ENCODE data around the gene MPPED2. TPM values are rescaled to one million over a fixed set of nuclear protein-coding genes. Genes with fewer than 3 reads are reported as not detected.

The MPPED2 gene
- total RNA-seq, 1 donor from 2014 or later, result 1.6 TPM

DNA sequence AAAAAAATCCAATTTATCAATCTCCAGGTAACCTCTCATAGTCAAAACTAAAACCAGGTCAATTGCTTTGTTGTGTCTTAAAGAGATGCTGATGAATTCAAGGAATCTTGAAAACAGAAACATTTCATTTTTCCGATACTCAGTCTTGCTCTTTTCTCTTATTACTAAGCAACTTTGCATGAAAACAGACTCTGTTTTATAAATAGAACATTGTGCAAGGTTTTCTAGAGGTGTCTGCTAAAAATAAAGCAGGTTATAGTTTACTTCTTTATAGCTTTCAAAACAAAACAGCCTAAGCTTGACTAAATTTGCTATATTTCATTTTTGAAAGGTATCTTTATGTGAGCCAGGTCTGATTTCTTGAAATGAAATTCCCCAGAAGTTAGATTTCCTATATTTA lies 154.0 kb downstream of the MPPED2 start:
- TF ChIP-seq, protein P1, sequence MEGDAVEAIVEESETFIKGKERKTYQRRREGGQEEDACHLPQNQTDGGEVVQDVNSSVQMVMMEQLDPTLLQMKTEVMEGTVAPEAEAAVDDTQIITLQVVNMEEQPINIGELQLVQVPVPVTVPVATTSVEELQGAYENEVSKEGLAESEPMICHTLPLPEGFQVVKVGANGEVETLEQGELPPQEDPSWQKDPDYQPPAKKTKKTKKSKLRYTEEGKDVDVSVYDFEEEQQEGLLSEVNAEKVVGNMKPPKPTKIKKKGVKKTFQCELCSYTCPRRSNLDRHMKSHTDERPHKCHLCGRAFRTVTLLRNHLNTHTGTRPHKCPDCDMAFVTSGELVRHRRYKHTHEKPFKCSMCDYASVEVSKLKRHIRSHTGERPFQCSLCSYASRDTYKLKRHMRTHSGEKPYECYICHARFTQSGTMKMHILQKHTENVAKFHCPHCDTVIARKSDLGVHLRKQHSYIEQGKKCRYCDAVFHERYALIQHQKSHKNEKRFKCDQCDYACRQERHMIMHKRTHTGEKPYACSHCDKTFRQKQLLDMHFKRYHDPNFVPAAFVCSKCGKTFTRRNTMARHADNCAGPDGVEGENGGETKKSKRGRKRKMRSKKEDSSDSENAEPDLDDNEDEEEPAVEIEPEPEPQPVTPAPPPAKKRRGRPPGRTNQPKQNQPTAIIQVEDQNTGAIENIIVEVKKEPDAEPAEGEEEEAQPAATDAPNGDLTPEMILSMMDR (IDR thresholded peaks at IDR 0.05; ENCODE audit: insufficient read depth, low read depth, low read length), result no peak
- TF ChIP-seq EZH2 (IDR thresholded peaks at IDR 0.05; ENCODE audit: insufficient read depth, low read length), result no peak

DNA sequence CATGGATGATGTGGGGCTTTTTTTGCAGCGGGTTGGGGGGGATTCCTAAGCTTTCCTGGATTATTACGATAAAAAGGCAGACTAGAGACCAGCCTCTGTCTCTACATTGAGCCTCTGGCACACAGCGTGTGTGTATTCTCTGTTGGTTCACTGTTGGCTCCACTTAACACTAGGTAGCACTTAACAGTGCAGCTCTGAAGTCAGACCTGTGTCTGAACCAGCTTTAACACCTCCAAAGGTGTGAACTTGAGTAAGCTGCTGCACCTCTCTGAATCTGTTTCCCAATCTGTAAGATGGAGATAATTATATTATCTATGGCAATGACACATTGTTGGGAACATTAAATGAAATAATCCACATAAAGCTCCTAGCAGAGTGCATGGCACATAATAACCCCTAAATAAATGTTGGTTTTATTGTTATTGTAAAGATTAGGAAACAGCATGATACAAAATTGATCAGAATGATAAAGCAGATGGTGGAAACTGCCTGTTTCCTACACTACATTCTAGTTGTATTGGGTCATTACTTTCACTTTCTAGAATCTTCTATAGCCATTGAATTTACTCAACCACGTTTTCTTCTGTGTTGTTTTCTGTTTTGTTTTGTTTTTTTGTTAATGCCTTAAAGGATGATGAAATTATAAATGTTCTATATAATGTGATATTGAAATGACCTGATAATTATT lies 154.9 kb downstream of the MPPED2 start:
- DNase-seq (ENCODE audit: low read depth) (no peak), FAIRE-seq (no peak)
- Histone ChIP-seq H3K4me3 (ENCODE audit: insufficient read depth, low read depth, low read length) (no peak overlapping the region), H3K9ac (ENCODE audit: low read length) (no peak overlapping the region), H2AFZ (ENCODE audit: low read depth, low read length) (no peak overlapping the region), H3K36me3 (ENCODE audit: insufficient read depth, low read length) (no peaks in the 10 kb centered on the region), H3K9me3 (ENCODE audit: insufficient read depth, low read depth, low read length) (no peaks in the 10 kb centered on the region), H3K4me2 (ENCODE audit: low read length) (no peak overlapping the region), H4K20me1 (ENCODE audit: insufficient read depth, low read length) (no peaks in the 10 kb centered on the region), H3K4me1 (ENCODE audit: insufficient read depth, low read length) (no peaks in the 10 kb centered on the region), H3K27me3 (ENCODE audit: insufficient read depth, low read length) (no peaks in the 10 kb centered on the region), H3K79me2 (ENCODE audit: insufficient read depth, low read length) (no peaks in the 10 kb centered on the region), H3K27ac (ENCODE audit: low read depth, low read length) (no peak overlapping the region)
- Mint-ChIP-seq H3K27me3 (ENCODE audit: low read depth, unreplicated experiment) (no peaks in the 10 kb centered on the region), H3K4me3 (ENCODE audit: unreplicated experiment) (no peak overlapping the region), H3K36me3 (ENCODE audit: low read depth, unreplicated experiment) (no peaks in the 10 kb centered on the region), H3K27ac (ENCODE audit: unreplicated experiment) (no peak overlapping the region), H3K9me3 (ENCODE audit: unreplicated experiment) (no peaks in the 10 kb centered on the region), H3K4me1 (ENCODE audit: low read depth, unreplicated experiment) (peaks cover 7% of the 10 kb centered on the region)
- no peak for TF ChIP-seq EZH2 (IDR thresholded peaks at IDR 0.05; ENCODE audit: insufficient read depth, low read length)
- TF ChIP-seq, protein P1 (IDR thresholded peaks at IDR 0.05; ENCODE audit: insufficient read depth, low read depth, low read length), result no peak

More for the DNA sequence above, 154.0 kb downstream of the MPPED2 start:
- H3K79me2 ChIP-seq (ENCODE audit: insufficient read depth, low read length), result no peaks in the 10 kb centered on the region
- no peaks in the 10 kb centered on the region for H3K4me1 ChIP-seq (ENCODE audit: insufficient read depth, low read length)
- no peak overlapping the region for H2AFZ ChIP-seq (ENCODE audit: low read depth, low read length)
- H3K4me1 Mint-ChIP-seq (ENCODE audit: low read depth, unreplicated experiment), result peaks cover 7% of the 10 kb centered on the region
- H3K27me3 ChIP-seq (ENCODE audit: insufficient read depth, low read length), result no peaks in the 10 kb centered on the region
- no peaks in the 10 kb centered on the region for H4K20me1 ChIP-seq (ENCODE audit: insufficient read depth, low read length)
- no peaks in the 10 kb centered on the region for H3K9me3 ChIP-seq (ENCODE audit: insufficient read depth, low read depth, low read length)
- no peaks in the 10 kb centered on the region for H3K36me3 ChIP-seq (ENCODE audit: insufficient read depth, low read length)
- FAIRE-seq, result no peak
- H3K27ac Mint-ChIP-seq (ENCODE audit: unreplicated experiment), result no peak overlapping the region
- H3K27me3 Mint-ChIP-seq (ENCODE audit: low read depth, unreplicated experiment), result no peaks in the 10 kb centered on the region
- H3K4me3 ChIP-seq (ENCODE audit: insufficient read depth, low read depth, low read length), result no peak overlapping the region
- DNase-seq (ENCODE audit: low read depth), result no peak
- no peak overlapping the region for H3K4me3 Mint-ChIP-seq (ENCODE audit: unreplicated experiment)
- H3K27ac ChIP-seq (ENCODE audit: low read depth, low read length), result no peak overlapping the region
- no peaks in the 10 kb centered on the region for H3K9me3 Mint-ChIP-seq (ENCODE audit: unreplicated experiment)
- no peak overlapping the region for H3K4me2 ChIP-seq (ENCODE audit: low read length)
- no peak overlapping the region for H3K9ac ChIP-seq (ENCODE audit: low read length)
- H3K36me3 Mint-ChIP-seq (ENCODE audit: low read depth, unreplicated experiment), result no peaks in the 10 kb centered on the region

DNA sequence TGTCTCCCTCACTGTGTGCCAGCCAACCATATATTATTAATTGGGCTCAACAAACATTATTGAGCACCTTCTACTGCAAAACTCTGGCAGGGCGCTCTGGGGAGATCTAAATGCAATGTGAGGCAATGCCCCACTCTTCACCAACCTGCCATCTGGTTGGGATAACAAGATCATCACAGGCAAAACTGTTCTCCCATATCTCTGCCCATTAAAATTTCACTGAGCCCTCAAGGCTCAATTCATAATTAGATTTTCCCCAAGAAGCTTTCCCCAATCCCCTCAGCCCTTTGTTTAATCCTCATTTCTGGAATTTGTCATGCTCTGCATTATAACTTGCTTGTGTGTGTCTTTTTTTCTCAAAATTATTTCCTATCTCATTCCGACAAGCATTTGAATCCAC lies 156.6 kb downstream of the MPPED2 start:
- Histone ChIP-seq H3K9me3 (ENCODE audit: insufficient read depth, low read depth, low read length) (no peaks in the 10 kb centered on the region), H2AFZ (ENCODE audit: low read depth, low read length) (no peak overlapping the region), H3K36me3 (ENCODE audit: insufficient read depth, low read length) (no peaks in the 10 kb centered on the region), H3K27me3 (ENCODE audit: insufficient read depth, low read length) (no peaks in the 10 kb centered on the region), H3K4me3 (ENCODE audit: insufficient read depth, low read depth, low read length) (no peak overlapping the region), H3K27ac (ENCODE audit: low read depth, low read length) (no peak overlapping the region), H3K4me2 (ENCODE audit: low read length) (no peak overlapping the region), H3K9ac (ENCODE audit: low read length) (no peak overlapping the region), H3K79me2 (ENCODE audit: insufficient read depth, low read length) (no peaks in the 10 kb centered on the region), H3K4me1 (ENCODE audit: insufficient read depth, low read length) (no peaks in the 10 kb centered on the region), H4K20me1 (ENCODE audit: insufficient read depth, low read length) (no peaks in the 10 kb centered on the region)
- H3K36me3 Mint-ChIP-seq (ENCODE audit: low read depth, unreplicated experiment), result no peaks in the 10 kb centered on the region
- FAIRE-seq, result no peak
- H3K4me1 Mint-ChIP-seq (ENCODE audit: low read depth, unreplicated experiment), result no peaks in the 10 kb centered on the region
- H3K27ac Mint-ChIP-seq (ENCODE audit: unreplicated experiment), result no peak overlapping the region
- no peak for DNase-seq (ENCODE audit: low read depth)
- no peaks in the 10 kb centered on the region for H3K9me3 Mint-ChIP-seq (ENCODE audit: unreplicated experiment)
- no peak for TF ChIP-seq EZH2 (IDR thresholded peaks at IDR 0.05; ENCODE audit: insufficient read depth, low read length)
- TF ChIP-seq, protein P1 (IDR thresholded peaks at IDR 0.05; ENCODE audit: insufficient read depth, low read depth, low read length), result no peak
- H3K4me3 Mint-ChIP-seq (ENCODE audit: unreplicated experiment), result no peak overlapping the region
- H3K27me3 Mint-ChIP-seq (ENCODE audit: low read depth, unreplicated experiment), result peaks cover 1% of the 10 kb centered on the region
